ENCODE data around the gene GUCY2D.
A peak's percentile ranks its signal among the peaks of the same experiment; 100 is the strongest.
"Not testable (repeated sequence)": the region's sequence is repeated elsewhere in the genome, so short reads cannot be mapped to it uniquely, and the experiment has no call there.

The GUCY2D gene

GRCh38 chr17:8044819-8045810 is 42.7 kb downstream of the GUCY2D start:
- DNase-seq (ENCODE audit: low read depth in 2 of 2): no peak

GRCh38 chr17:8046306-8046928 is 44.0 kb downstream of the GUCY2D start:
- DNase-seq (ENCODE audit: low read depth in 2 of 2): no peak

- no peak for DNase-seq (ENCODE audit: low read depth in 2 of 2)
Measured at GRCh38 chr17:8046929-8047768, 44.7 kb downstream of the GUCY2D start.

DNA sequence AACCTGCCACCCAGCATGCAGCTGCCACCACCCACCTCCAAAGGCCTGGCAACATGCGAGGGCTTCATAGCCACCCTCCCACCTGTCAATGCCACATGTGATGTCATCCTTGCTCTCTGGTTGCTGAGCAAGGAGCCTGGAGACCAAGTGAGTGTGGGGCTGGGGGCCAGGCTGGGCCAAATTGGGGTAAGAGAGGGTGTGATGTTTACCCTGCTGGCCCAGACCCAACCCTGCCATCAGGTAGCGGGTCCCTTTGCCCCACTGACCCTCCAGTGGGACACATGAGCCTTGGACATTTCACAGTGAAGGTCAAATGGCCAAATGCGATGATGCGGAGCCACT is 45.3 kb downstream of the GUCY2D start:
- DNase-seq (ENCODE audit: low read depth in 2 of 2): no peak

DNA sequence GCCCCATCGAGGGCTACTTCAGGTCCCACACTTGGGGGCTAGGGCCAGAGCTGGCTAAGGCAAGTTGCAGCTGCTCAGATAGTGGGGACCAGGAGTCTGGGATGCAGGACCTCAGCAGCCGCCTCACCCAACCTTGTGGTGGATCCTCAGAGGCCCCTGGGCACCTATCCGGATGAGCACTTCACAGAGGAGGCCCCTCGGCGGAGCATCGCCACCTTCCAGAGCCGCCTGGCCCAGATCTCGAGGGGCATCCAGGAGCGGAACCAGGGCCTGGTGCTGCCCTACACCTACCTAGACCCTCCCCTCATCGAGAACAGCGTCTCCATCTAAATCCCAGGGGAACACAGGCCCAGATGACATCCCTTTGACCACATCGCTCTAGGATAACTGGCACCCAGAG is 45.8 kb downstream of the GUCY2D start:
- no peak for DNase-seq (ENCODE audit: low read depth in 2 of 2)

DNA sequence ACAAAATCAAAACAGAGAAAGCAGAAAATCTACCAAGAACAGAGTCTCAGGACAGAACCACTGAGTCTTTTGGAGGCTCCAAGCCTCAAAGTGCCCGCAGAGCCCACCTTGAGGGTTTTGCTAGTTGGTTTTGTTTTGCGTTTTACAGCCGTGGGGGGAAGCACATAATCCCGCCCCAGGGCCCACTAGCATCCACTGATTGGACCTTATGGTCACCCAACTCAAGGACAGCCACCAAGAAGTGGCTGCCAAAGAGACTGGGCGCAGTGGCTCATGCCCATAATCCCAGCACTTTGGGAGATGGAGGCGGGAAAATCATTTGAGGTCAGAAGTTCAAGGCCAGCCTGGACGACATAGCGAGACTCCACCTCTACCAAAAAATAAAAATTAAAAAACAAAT is 46.3 kb downstream of the GUCY2D start:
- DNase-seq (ENCODE audit: low read depth in 2 of 2): no peak

DNA sequence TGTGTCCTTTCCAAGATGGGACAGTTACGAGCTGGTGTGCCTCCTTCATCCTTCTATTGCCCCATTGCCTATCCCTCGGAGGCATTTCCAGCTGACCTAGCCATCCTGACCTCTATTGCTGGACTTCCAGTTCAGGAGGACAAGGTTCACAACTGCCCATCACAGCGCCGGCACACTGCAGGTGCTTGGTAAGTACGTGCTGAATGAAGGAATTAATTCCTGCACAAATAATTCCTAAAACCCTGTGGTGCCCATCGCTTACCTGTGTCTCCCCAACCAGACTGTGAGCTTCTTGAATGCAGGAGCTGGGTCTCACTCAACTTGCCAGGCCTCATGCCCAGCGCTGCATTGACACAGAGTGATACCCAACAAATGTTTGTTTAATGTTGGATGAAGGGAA is 49.4 kb downstream of the GUCY2D start:
- no peak for DNase-seq (ENCODE audit: low read depth in 2 of 2)

DNA sequence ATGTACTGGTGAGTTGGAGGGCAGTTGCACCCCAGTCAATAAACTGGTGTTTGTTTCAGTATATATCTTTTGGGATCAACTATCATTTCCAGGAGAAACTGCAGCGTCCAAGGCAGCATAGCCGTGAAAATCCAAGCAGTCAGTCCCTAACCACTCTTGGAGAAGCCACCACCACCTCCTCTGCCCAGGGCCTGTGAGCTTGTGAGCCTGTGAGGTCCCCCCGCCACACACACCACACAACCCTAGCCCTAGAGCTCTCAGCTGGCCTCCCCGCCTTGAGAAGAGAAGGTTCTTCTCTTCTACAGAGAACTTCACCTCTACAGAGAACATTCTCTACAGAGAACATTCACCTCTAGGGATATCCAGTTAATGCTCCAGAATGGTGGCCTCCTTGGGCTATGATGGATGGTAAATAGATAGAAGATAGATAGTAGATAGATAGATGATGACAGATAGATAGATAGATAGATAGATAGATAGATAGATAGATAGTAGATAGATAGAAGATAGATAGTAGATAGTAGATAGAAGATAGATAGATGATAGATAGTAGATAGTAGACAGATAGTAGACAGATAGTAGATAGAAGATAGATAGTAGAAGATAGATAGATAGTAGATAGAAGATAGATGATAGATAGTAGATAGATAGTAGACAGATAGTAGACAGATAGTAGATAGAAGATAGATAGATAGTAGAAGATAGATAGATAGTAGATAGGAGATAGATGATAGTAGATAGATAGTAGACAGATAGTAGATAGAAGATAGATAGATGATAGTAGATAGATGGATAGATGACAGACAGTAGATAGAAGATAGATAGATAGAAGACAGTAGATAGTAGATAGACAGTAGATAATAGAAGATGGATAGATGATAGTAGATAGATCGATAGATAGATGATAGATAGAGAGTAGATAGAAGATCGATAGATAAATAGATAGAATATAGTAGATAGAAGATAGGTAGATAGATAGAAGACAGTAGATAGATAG is 50.1 kb downstream of the GUCY2D start:
- no peak for DNase-seq (ENCODE audit: low read depth in 2 of 2)

DNA sequence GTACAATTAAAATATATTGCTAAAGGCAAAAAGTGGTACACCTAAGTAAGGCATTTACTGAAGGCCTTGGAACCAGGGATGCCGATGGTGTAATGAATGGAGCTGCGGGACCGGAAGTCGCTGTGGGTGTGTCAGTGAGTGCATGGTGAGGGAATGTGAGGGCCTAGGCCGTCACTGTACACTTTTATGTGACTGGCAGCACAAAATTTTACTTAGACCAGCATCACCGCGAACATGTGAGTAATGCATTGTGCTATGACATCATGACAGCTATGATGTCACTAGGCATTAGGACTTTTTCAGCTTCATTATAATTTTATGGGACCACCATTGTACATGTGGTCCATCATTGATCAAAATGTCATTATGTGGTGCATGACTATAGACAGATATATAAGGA is 51.2 kb downstream of the GUCY2D start:
- DNase-seq (ENCODE audit: low read depth in 2 of 2): no peak

DNA sequence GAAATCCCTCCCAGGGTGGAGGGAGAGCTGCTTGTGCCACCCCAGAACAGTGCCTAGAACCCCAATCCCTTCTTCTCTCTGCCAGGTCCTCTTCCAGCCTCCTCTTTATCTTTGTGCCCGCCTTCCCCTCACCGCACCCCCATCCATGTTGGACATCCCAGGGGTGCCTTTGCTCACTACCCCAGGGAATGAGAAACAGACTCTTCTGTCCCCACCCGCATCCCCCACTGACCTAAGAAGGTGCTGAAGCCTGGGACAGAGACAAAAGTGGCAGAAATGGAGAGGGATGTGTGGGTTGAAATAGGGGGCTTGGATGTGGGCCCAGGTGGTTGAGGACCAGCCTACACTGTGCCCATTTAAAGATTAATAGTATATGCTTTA is 53.4 kb downstream of the GUCY2D start:
- no peak for DNase-seq (ENCODE audit: low read depth in 2 of 2)

- no peak for DNase-seq (ENCODE audit: low read depth in 2 of 2)
Measured at GRCh38 chr17:8056232-8056975, 54.0 kb downstream of the GUCY2D start.

GRCh38 chr17:8056976-8057625 is 54.7 kb downstream of the GUCY2D start:
- DNase-seq (ENCODE audit: low read depth in 2 of 2): no peak

- peak in 1 of 2 donors; percentile 42 for DNase-seq (ENCODE audit: low read depth in 2 of 2)
Measured at GRCh38 chr17:8057691-8058114, 55.3 kb downstream of the GUCY2D start.

GRCh38 chr17:8059131-8059530 is 56.7 kb downstream of the GUCY2D start:
- no peak for DNase-seq (ENCODE audit: low read depth in 2 of 2)

- peak; percentile 15 to 68 for DNase-seq (ENCODE audit: low read depth in 2 of 2)
Measured at GRCh38 chr17:8060274-8060673, 57.9 kb downstream of the GUCY2D start.

DNA sequence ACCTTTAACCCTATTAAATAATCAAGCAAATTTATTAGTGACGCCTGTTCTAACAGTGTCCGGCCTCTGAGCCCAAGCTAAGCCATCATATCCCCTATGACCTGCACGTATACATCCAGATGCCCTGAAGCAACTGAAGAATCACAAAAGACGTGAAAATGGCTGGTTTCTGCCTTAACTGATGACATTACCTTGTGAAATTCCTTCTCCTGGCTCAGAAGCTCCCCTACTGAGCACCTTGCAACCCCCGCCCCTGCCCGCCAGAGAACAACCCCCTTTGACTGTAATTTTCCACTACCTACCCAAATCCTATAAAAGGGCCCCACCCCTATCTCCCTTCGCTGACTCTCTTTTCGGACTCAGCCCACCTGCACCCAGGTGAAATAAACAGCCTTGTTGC is 59.4 kb downstream of the GUCY2D start:
- not testable (repeated sequence) for DNase-seq (ENCODE audit: low read depth in 2 of 2)

DNA sequence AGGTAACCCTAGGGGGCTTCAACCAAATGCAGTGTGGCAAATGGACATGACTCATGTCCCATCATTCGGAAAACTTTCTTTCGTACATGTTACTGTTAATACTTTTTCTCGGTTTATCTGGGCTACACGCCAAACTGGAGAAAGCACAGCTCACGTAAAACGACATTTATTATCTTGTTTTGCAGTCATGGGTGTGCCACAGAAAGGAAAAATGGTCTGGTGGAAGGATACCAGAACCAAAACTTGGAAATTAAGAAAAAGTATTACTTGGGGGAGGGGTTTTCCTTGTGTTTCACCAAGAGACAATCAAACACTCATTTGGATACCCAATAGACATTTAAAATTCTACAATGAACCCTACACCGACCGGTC is 60.0 kb downstream of the GUCY2D start:
- DNase-seq (ENCODE audit: low read depth in 2 of 2): no peak

GRCh38 chr17:8062807-8063483 is 60.5 kb downstream of the GUCY2D start:
- no peak for DNase-seq (ENCODE audit: low read depth in 2 of 2)
